ENCODE results near the gene ZNF324B.
"Not testable (repeated sequence)": the region's sequence is repeated elsewhere in the genome, so short reads cannot be mapped to it uniquely, and the experiment has no call there.

Gene ZNF324B

GRCh38 chr19:58451358-58452101, at the start of gene ZNF324B:
Gene ZNF324B, plus strand, starts transcription at chr19:58451622. Its CDS starts 2,080 bp downstream, at chr19:58453702.
- peak within 1 kb of the TSS; percentile 67 for H3K4me3 ChIP-seq (ENCODE audit: low read depth, low read length)

- peak overlapping the region; percentile 66 for H3K4me3 ChIP-seq (ENCODE audit: low read depth, low read length)
Measured at GRCh38 chr19:58401840-58402421, 49.5 kb upstream of the ZNF324B start.

GRCh38 chr19:58403920-58404478, 47.4 kb upstream of the ZNF324B start:
- not testable (repeated sequence) for H3K4me3 ChIP-seq (ENCODE audit: low read depth, low read length)

DNA sequence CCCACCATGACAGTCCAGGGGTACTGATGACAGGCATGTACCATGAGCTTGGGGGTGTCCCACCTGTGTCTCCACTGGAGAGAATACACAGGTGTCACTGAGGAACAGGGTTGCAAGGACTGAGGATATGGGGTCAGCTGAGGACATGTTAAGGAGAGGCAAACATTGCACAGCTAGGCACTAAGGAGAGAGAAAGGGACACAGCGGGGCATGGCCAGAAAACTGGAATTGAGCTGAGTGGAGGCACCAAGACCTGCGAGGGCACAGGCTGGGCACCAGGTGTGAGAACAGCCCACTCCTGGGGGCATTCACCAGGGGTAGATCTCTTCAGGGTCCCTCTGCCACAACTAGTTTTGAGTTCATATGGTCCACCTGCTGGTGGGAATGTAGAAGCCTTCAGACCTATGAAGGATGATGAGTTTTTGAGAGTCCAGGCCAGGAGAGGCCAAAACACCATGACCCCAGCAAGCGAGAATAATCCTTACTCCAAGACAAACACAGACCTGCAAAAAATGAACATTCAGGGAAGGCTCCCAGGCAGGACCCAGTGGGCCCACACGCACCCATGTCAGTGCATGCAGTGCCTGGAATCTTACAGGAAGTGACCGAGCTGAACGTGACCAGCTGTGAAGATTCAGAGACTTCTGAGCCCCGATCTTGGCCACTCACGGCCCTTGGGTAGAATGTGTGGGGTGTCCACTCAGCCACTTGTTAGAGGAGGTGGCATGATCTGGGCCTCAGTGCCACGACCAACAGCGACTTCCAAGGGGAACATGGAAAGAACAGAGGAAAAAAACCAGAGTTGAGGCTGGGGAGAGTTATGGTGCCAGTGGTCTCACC, 44.4 kb upstream of the ZNF324B start:
- peak overlapping the region; percentile 92 for H3K4me3 ChIP-seq (ENCODE audit: low read depth, low read length)

DNA sequence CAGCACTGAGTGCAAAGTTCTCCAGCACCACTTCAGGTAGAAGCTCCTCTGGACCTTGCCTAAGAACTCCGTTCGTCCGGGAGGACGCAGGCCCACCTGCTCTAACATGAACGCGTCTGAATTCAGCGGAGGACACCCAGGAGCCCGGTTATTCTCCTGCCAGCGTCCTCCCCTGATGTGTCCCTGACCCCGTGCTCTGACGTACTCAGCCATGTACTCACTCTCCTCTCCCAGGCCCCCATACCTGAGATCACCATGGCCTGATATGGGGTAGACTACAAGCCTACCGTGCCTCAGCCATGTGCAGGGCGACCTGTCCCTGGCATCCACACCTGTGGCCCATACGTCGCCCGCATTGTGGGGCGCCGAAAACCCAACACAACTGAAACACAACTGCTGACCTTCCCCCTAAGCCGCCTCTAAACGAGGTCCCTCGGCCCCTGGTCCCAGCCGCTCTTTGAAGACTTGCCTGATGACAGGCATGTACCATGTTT, 43.7 kb upstream of the ZNF324B start:
- peak overlapping the region; percentile 92 for H3K4me3 ChIP-seq (ENCODE audit: low read depth, low read length)

GRCh38 chr19:58408152-58409009, 43.0 kb upstream of the ZNF324B start, which contains the start of gene ZNF584:
Gene ZNF584, plus strand, starts transcription at chr19:58408649. Its CDS starts 499 bp downstream, at chr19:58409148.
- peak within 1 kb of the TSS; percentile 92 for H3K4me3 ChIP-seq (ENCODE audit: low read depth, low read length)

GRCh38 chr19:58409010-58409790, 42.2 kb upstream of the ZNF324B start:
- peak overlapping the region; percentile 92 for H3K4me3 ChIP-seq (ENCODE audit: low read depth, low read length)

DNA sequence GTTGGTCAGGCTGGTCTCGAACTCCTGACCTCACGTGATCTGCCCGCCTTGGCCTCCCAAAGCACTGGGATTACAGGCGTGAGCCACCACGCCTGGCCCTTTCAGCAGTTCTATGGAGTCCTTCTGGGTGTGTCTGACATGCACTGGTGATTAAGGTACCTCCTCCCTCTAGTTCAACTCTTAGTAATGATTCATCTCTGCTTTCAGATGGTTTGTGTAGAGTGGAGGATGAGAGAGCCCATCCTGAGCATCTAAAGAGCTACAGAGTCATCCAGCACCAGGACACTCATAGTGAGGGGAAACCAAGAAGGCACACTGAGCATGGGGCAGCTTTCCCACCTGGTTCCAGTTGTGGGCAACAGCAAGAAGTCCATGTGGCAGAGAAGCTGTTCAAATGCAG, 34.8 kb upstream of the ZNF324B start:
- no peak overlapping the region for H3K4me3 ChIP-seq (ENCODE audit: low read depth, low read length)

DNA sequence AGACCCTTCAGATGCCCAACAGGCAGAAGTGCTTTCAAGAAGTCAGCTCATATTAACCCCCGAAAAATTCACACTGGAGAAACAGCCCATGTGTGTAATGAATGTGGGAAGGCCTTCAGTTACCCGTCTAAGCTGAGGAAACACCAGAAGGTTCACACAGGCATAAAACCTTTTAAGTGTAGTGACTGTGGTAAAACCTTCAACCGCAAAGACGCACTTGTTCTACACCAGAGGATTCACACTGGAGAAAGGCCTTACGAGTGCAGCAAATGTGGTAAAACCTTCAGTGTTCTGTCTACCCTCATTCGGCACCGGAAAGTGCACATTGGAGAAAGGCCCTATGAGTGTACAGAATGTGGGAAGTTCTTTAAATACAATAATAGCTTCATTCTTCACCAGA, 34.4 kb upstream of the ZNF324B start:
- H3K4me3 ChIP-seq (ENCODE audit: low read depth, low read length) = no peak overlapping the region

GRCh38 chr19:58428617-58429016, 22.8 kb upstream of the ZNF324B start:
- H3K4me3 ChIP-seq (ENCODE audit: low read depth, low read length) = no peak overlapping the region

DNA sequence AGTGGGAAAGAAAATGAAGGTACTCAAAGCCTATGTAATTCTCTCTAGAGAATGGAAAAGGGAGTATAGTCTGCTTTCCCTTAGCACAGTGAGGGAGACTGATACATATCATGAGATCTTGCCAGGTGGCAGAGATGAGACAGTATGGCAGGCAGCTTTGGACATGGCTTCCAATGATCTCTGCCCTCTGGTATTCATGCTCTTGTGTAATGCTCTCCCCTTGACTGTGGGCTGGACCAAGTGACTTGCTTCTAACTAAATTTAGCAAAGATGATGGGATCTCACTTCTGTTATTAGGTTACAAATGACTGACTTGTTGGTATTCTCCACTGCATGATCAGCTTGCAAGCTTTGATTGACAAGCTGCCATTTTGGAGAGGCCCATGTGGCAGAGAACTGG, 21.7 kb upstream of the ZNF324B start:
- H3K4me3 ChIP-seq (ENCODE audit: low read depth, low read length) = no peak overlapping the region

DNA sequence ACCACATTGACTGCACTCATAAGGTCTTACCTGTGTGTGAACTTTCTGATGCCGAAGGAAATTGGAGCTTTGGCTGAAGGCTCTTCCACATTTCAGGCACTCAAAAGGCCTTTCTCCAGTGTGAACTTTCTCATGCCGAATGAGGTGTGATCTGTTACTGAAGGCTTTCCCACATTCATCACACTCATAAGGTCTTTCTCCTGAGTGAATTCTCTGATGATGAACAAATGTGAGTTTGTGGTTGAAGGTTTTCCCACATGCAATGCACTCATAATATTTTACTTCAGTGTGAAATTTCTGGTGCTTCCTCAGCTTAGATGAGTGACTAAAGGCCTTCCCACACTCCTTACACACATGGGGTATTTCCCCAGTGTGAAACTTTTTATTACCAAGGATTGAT, 17.2 kb upstream of the ZNF324B start:
- H3K4me3 ChIP-seq (ENCODE audit: low read depth, low read length) = no peak overlapping the region

- H3K4me3 ChIP-seq (ENCODE audit: low read depth, low read length) = peak within 1 kb of the TSS; percentile 86
Measured at GRCh38 chr19:58439576-58440554, 11.6 kb upstream of the ZNF324B start, which contains the start of gene ZNF132. Gene ZNF132, minus strand, starts transcription at chr19:58440153. Its CDS starts 332 bp downstream, at chr19:58439821.

DNA sequence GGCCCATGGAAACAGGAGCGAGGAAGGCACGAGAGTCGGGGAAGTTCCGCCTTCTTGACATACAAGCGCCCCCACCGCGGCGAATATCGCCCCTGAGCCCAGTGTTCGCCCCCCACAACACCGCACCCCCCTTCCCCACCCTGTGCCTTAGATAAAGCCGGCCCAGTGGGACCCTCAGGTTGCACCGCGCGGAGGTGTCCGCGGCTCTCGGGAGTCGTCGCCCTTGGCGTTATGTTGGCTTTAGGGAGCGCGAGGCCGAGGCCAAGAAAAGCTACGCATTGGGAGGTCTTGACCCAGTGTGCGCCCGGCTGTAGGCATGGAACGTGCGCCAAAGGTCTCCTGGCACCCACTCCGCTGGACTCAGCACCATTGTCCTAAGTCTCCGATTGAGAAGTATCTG, 10.9 kb upstream of the ZNF324B start:
- peak overlapping the region; percentile 51 for H3K4me3 ChIP-seq (ENCODE audit: low read depth, low read length)

GRCh38 chr19:58442986-58443385, 8.4 kb upstream of the ZNF324B start:
- not testable (repeated sequence) for H3K4me3 ChIP-seq (ENCODE audit: low read depth, low read length)

DNA sequence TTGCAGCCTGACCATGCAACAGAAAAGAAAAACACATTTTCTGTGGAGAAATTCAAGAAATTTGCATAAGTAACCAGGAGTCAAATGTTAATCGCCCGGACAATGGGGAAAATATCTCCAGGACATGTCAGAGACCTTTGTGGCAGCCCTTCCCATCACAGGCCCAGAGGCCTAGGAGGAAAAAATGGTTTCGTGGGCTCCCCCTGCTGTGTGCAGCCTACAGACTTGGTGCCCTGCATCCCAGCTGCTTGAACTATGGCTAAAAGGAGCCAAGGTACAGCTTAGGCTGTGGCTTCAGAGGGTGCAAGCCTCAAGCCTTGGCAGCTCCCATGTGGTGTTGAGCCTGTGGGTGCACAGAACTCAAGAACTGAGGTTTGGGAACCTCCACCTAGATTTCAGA, 2.6 kb upstream of the ZNF324B start:
- not testable (repeated sequence) for H3K4me3 ChIP-seq (ENCODE audit: low read depth, low read length)

DNA sequence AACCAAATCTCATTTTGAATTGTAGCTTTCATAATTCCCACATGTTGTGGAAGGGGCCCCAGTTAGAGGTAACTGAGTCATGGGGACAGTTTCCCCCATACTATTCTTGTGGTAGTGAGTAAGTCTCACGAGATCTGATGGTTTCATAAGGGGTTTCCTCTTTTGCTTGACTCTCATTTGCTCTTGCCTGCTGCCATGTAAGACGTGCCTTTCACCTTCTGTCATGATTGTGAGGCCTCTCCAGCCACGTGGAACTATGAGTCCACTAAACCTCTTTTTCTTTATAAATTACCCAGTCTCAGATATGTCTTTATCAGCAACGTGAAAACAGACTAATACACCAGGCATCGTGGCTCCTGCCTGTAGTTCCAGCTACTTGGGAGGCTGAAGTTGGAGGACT, 1.4 kb upstream of the ZNF324B start:
- not testable (repeated sequence) for H3K4me3 ChIP-seq (ENCODE audit: low read depth, low read length)

DNA sequence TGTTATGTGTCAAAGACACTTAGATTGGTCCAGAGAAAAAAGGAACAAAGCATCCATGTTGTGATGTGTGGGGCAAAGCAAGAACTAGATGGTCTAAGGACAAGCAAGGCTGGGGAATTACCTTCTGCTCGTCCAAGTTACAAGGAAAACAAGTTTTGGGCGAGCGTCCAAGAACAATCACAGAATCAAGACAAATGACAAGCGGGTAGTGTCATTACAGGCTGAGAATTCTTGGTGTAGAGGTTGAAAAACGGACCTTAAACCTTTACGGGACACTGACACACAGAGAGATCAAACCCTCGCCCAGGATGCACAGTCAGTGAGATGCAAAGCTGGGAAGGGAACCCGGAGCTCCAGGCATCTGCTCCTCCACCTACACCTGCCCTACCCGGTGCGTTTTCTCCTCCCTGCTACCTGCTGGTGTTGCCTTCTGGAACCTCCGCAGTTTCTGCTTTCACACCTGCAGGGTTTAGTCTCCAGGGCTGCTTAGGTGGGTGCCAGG, 515 bp upstream of the ZNF324B start:
- H3K4me3 ChIP-seq (ENCODE audit: low read depth, low read length) = peak overlapping the region; percentile 67

Data from iPS-11a (cell line).